ENCODE measurements around the gene AKIRIN2.

AKIRIN2 gene

GRCh38 chr6:87658516-87658915 is 43.5 kb downstream of the AKIRIN2 start:
- no peak for DNase-seq (ENCODE audit: low spot score)
- no peak for FAIRE-seq

GRCh38 chr6:87656857-87657256 is 45.2 kb downstream of the AKIRIN2 start:
- no peak for FAIRE-seq

GRCh38 chr6:87655824-87656223 is 46.2 kb downstream of the AKIRIN2 start:
- no peak for FAIRE-seq
- no peak for DNase-seq (ENCODE audit: low spot score)

More at GRCh38 chr6:87656857-87657256, 45.2 kb downstream of the AKIRIN2 start:
- no peak for DNase-seq (ENCODE audit: low spot score)

GRCh38 chr6:87654875-87655454 is 47.1 kb downstream of the AKIRIN2 start:
- no peak for FAIRE-seq
- no peak for DNase-seq (ENCODE audit: low spot score)

- DNase-seq (ENCODE audit: low spot score) (no peak), FAIRE-seq (no peak)
Measured at GRCh38 chr6:87654122-87654521, 47.9 kb downstream of the AKIRIN2 start.

- no peak for FAIRE-seq
- no peak for DNase-seq (ENCODE audit: low spot score)
Measured at GRCh38 chr6:87653074-87653962, 48.7 kb downstream of the AKIRIN2 start.

GRCh38 chr6:87645080-87645479 is 57.0 kb downstream of the AKIRIN2 start:
- FAIRE-seq (no peak), DNase-seq (ENCODE audit: low spot score) (no peak)

GRCh38 chr6:87641065-87641692 is 60.9 kb downstream of the AKIRIN2 start:
- FAIRE-seq (no peak), DNase-seq (ENCODE audit: low spot score) (no peak)

GRCh38 chr6:87639373-87639772 is 62.7 kb downstream of the AKIRIN2 start:
- DNase-seq (ENCODE audit: low spot score): no peak
- FAIRE-seq: no peak

GRCh38 chr6:87637106-87637505 is 64.9 kb downstream of the AKIRIN2 start:
- DNase-seq (ENCODE audit: low spot score) (no peak), FAIRE-seq (no peak)

GRCh38 chr6:87636315-87636714 is 65.7 kb downstream of the AKIRIN2 start:
- FAIRE-seq (no peak), DNase-seq (ENCODE audit: low spot score) (no peak)

GRCh38 chr6:87633851-87634250 is 68.2 kb downstream of the AKIRIN2 start:
- DNase-seq (ENCODE audit: low spot score) (no peak), FAIRE-seq (no peak)

GRCh38 chr6:87630746-87631145 is 71.3 kb downstream of the AKIRIN2 start:
- FAIRE-seq (no peak), DNase-seq (ENCODE audit: low spot score) (no peak)

- DNase-seq (ENCODE audit: low spot score) (no peak), FAIRE-seq (no peak)
Measured at GRCh38 chr6:87628881-87629280, 73.2 kb downstream of the AKIRIN2 start.

- FAIRE-seq (no peak), DNase-seq (ENCODE audit: low spot score) (no peak)
Measured at GRCh38 chr6:87628424-87628823, 73.6 kb downstream of the AKIRIN2 start.
